ENCODE results near the gene PLCL1. TPM values are rescaled to one million over a fixed set of nuclear protein-coding genes. Genes with fewer than 3 reads are reported as not detected.

The PLCL1 gene
- total and polyA plus RNA-seq, 10 donors, result 0.54 to 6.5 (median 4.0) TPM

DNA sequence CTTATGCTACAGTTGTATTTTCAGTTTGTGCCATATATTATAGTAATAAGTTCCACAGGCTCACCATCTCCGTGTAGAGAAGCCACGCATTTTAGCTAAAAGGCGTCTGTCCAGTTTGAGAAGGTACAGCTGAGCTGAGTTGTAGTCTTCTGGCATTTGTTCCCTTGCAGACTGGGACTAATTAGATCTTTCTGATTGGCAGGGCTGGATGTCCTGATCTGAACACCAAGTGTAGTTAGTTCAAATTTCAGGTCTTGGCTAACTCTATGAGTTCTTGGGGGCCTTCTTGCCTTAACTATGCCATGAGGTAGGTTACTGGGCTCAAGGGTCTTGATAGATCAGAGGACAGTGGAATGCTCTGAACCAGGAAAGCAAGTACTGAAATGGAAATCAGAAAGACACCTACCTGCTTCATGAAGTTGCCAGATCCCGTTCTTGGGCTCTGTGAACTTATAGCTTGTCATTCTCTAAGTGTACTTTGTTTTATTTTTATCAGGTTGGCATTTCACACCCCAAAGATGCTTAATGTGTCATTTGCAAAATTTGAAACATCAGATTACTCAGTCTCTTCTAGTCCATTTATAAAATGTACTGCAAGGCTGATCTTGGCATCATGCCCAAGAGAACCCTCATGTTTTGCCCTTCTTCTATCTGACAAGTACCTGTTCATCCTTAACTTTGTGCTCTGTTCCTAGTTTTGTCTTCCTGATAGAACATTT lies 93.7 kb downstream of the PLCL1 start:
- DNase-seq, result no peak
- Histone ChIP-seq H3K27me3 (replicated peaks in 1 of 7) (no peaks in the 10 kb centered on the region), H3K36me3 (no peaks in the 10 kb centered on the region), H3K9me3 (no peaks in the 10 kb centered on the region), H3K4me3 (no peak overlapping the region), H3K27ac (no peak overlapping the region), H3K4me1 (peaks cover 0 to 16% (median 0%) of the 10 kb centered on the region in 6 donors)
- 86 to 96% (median 93%) methylated on average over 4 of the region's 4 CpGs for WGBS, 5 donors
- TF ChIP-seq POLR2AphosphoS5 (IDR thresholded peaks at IDR 0.05) (no peak), POLR2A (IDR thresholded peaks at IDR 0.05) (no peak)
- TF ChIP-seq, protein P1, sequence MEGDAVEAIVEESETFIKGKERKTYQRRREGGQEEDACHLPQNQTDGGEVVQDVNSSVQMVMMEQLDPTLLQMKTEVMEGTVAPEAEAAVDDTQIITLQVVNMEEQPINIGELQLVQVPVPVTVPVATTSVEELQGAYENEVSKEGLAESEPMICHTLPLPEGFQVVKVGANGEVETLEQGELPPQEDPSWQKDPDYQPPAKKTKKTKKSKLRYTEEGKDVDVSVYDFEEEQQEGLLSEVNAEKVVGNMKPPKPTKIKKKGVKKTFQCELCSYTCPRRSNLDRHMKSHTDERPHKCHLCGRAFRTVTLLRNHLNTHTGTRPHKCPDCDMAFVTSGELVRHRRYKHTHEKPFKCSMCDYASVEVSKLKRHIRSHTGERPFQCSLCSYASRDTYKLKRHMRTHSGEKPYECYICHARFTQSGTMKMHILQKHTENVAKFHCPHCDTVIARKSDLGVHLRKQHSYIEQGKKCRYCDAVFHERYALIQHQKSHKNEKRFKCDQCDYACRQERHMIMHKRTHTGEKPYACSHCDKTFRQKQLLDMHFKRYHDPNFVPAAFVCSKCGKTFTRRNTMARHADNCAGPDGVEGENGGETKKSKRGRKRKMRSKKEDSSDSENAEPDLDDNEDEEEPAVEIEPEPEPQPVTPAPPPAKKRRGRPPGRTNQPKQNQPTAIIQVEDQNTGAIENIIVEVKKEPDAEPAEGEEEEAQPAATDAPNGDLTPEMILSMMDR (IDR thresholded peaks at IDR 0.05 in 8 of 11, conservative IDR thresholded peaks at IDR 0.05 in 3 of 11), result no peak
- intact Hi-C loops (cut with DNase I; ENCODE audit: low total_unique reads), result no loop called here

DNA sequence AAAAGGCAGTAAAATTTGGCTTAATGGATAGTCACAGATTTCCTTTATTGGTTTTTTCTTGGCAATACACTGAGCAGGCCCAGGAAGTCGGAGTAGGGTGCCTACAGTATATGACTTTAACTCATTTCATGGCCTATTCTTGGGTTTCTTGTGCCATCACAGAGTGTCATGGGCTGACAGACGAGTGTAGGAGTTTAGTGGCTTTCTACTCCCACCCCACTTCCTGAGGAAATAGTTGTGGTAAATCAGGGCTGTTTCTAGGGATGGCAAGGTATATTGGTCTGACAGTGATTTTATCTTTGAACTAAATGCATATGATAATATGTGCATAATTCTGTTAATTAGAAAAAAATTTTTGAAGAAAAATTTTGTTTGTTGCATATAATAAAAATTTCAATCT lies 100.1 kb downstream of the PLCL1 start:
- intact Hi-C loops (cut with DNase I; ENCODE audit: low total_unique reads), result no loop called here
- no peak overlapping the region for H3K27ac ChIP-seq

DNA sequence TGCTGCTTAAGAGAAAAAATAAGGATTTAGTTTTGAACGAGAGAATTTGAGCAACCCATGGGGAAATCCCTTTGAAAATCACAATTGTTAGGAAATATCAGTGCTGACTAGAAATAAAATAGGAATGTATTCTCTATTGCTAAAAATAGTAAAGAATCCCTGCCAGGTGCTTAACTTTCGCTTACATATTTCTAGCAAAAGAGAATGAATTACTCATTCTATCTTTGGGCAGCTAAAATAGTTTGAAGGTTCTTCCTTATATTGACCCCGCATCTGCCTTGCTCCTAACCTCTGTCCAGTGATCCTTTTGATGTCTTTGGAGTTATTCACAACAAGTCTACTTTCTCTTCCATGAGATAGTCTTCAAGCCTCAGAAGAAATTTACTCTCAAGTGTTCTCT lies 103.8 kb downstream of the PLCL1 start:
- Histone ChIP-seq H3K36me3 (no peaks in the 10 kb centered on the region), H3K9me3 (no peaks in the 10 kb centered on the region), H3K27ac (no peak overlapping the region), H3K27me3 (replicated peaks in 1 of 7) (no peaks in the 10 kb centered on the region), H3K4me1 (no peaks in the 10 kb centered on the region), H3K4me3 (no peak overlapping the region)
- no peak for DNase-seq
- TF ChIP-seq POLR2A (IDR thresholded peaks at IDR 0.05) (no peak), POLR2AphosphoS5 (IDR thresholded peaks at IDR 0.05) (no peak)
- intact Hi-C loops (cut with DNase I; ENCODE audit: low total_unique reads), result no loop called here
- WGBS, 5 donors, result 80 to 92% (median 85%) methylated on average over 3 of the region's 3 CpGs

More for the DNA sequence above, 100.1 kb downstream of the PLCL1 start:
- 35 to 48% (median 39%) methylated on average over 2 of the region's 2 CpGs for WGBS, 5 donors
- no peaks in the 10 kb centered on the region for H3K36me3 ChIP-seq
- H3K4me3 ChIP-seq, result no peak overlapping the region
- H3K9me3 ChIP-seq, result no peaks in the 10 kb centered on the region
- TF ChIP-seq, protein P1 (IDR thresholded peaks at IDR 0.05 in 8 of 11, conservative IDR thresholded peaks at IDR 0.05 in 3 of 11), result no peak
- no peak for TF ChIP-seq POLR2A (IDR thresholded peaks at IDR 0.05)
- TF ChIP-seq POLR2AphosphoS5 (IDR thresholded peaks at IDR 0.05), result no peak
- no peak for DNase-seq
- H3K27me3 ChIP-seq (replicated peaks in 1 of 7), result no peaks in the 10 kb centered on the region
- H3K4me1 ChIP-seq, result no peaks in the 10 kb centered on the region

DNA sequence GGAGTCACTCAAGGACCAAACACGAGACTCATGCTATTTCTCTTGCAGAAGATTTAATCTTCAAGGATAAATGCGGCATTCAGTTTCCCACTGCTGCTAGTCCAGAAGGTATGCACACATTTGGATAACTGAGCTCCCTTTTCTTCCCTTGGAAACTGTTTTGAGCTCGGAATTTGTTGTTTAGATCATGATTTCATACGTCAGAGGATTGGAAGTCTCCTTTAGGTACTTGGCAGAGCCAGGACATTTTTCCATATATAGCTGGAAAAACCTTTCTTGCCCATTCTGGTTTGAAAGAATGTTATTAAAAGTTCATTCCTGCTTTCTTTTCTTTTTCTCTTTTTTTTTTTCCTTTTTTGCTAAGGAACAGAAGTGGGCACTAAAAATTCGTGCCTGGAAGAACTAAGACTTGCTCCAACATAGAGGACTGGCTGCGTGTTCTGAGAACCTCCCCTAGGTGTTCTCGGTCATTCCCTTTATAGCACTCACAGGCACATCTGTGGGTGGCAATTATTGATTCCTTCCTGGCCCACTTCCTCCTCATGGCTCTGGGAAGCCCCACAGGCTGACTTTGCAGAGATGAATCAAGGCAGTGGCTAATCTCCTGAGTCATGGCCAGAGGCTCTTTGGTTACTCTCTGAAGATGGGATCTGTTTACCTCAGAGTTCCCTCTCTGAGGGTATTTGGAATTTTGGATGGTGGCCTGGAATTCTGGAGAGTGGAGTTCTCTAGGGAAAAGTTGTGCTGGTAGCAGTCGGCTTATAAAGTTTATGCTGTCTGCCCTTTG lies 104.8 kb downstream of the PLCL1 start:
- WGBS, 5 donors, result 55 to 73% (median 69%) methylated on average over 8 of the region's 8 CpGs
- Histone ChIP-seq H3K27ac (no peak overlapping the region), H3K36me3 (no peaks in the 10 kb centered on the region), H3K4me1 (no peaks in the 10 kb centered on the region), H3K9me3 (no peaks in the 10 kb centered on the region), H3K27me3 (replicated peaks in 1 of 7) (peaks cover 0 to 3% (median 0%) of the 10 kb centered on the region in 7 donors), H3K4me3 (no peak overlapping the region)
- intact Hi-C loops (cut with DNase I; ENCODE audit: low total_unique reads), result no loop called here
- TF ChIP-seq, protein P1 (IDR thresholded peaks at IDR 0.05 in 8 of 11, conservative IDR thresholded peaks at IDR 0.05 in 3 of 11), result no peak
- no peak for TF ChIP-seq POLR2AphosphoS5 (IDR thresholded peaks at IDR 0.05)
- no peak for TF ChIP-seq POLR2A (IDR thresholded peaks at IDR 0.05)
- no peak for DNase-seq
